NCI-H1105 (cell line): ENCODE results near the gene FYB1.

ENCODE experiments used
- DNase-seq: peaks from one replicate; lab custom pipeline; 2025; lab: John Stamatoyannopoulos, UW

Gene FYB1

DNA sequence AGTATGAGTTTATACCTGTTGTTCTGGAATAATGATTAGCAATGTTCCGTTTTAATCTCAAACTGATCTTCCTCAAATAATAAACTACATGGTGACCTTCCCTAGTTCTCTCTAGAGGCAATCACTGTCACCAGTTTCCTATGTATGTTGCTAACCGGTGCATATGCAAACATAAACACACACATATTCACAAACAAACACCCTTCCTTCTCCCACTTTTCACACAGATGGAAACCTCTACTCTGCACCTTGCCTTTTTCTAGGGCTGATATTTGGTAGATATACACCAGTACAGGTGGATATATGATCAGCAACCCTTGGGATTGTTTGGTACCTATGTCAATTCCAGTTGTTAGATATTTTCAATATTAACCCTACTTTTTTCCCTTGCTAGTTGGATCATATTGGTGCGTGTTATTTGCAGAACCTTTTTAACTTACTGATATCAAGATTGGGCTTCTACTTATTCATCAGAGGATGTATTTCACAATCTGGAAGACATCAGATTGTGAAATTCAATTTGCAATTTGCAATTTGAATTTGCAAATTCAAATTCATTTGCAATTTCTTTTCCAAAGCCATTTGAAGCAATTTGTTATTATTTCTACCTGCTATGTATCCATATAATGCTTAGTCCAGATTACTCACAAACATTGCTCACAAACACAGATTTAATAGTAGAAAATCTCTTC, 12.6 kb downstream of the FYB1 start:
- no peak for DNase-seq

DNA sequence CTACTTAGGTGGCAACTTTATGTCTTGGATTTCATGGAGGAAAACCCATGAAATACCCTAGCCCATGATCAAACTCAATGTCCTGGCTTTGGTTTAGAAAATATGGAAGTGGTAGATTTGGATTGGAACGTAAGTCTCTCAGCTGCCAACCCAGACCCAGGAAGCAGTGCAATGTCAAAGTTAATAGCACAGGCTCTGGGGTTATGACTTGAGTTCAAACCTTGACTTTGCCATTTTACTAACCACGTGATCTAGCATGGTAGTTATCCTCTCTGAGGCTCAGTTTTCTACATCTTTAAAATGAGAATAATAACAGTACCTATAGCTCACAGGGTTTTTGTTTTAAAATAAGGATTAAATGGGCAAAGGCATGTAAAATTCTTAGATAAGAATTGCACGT, 13.8 kb downstream of the FYB1 start:
- no peak for DNase-seq

DNA sequence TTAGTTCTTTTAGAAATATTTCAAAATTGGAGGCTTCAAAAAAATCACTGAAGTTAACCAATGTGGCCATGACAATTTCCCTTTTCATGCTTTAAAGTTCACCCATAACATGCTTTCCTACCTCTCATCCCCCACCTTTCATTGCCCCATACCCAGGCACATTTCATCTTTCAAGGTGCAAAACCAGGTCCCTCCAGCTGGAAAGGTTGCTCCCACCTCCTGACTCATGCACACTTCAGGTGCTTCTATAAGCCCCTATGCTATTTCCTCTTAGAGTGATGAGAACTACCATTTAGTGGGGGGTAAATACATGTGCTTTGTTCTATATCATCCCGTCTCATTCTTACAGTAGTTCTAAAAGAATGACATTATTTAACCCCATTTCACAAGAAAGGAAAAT, 15.4 kb downstream of the FYB1 start:
- DNase-seq: no peak

DNA sequence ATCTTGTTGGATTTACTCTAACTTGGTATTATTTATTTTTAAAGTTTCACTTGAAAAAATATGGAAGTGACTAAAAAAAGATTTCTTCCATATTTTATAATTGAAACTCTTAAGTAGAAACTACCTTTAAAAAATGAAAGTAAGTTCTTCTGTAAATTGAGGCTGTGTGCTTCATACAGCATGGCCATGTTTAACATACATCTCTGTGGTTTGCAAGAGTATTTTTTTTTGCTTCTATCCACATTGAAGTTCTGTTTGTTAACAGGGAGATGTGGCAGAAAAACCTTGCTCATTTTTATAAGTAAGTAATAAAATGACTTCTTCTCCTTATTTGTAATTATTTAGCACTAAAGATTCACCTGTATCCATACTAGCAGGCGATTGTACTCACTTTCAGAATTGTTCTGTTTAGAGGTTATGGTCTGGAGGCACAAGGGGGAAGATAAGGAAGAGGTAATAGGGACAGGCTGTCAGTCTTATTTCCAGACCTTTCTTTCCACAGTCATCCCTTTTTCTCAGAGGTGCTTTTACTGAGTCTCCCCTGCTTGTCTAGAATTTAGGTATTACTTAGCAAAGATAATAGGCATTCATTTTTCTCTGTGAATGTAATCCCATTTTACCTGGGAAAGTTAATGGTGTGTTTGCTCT, 16.0 kb downstream of the FYB1 start:
- no peak for DNase-seq

DNA sequence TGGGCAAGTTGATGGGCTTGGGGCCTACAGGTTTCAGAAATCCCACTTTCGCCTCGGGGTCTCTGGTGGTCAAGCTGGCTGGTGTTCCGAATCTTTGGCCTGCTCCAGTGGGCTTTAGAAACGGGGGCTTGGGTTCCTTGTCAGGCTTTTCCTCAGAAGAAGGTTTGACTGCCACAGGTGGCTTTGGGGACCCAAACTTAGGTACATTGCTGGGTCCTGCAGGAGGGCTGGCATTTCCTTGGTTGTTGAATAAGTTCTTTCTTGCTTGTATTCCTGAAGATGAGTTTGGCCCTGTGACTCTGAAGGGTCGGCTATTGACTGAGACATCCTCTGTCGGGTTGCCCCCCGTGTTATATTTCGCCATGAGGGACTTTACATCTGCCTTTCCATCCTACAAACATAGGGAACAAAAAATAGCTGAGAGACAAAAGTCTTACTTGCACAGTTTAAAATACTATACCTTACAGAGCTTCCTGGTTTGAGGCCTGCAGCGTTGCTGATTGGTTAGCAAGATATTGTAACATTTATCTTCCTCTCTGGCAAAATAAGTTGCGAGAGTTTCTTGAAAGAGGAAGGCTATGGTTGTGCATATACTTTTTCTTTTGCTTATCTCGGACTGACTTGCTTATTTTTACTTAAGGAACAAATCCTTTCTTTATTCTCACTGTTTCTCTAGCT, 16.6 kb downstream of the FYB1 start:
- no peak for DNase-seq

GRCh38 chr5:39201781-39202596, 17.4 kb downstream of the FYB1 start:
- DNase-seq: no peak

DNA sequence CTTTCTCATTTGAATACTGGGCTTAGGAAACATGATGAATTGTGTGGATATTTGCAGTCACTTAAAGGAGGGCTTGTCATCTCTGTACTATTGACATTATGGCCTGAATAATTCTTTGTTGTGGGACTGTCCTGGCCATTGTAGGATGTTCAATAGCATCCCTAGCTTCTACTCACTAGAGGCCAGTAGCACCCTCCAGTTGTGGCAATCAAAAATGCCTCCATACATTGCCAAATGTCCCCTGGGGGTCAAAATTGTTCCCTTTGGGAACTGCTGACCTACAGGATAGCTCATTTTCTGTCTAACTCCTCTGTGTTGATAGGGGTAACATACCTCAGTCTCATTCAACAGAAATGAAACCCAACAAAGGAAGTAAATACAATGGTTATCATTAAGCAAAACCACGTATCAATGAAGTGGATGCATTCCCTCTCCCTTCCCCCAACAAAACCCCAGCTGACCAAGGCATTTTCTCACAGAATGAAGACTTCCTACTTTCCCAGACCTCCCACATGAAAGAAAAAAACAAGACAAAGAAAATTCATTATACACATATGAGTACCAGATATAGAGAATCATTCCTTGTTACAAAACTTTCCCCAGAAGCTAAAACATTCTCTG, 18.1 kb downstream of the FYB1 start:
- no peak for DNase-seq

DNA sequence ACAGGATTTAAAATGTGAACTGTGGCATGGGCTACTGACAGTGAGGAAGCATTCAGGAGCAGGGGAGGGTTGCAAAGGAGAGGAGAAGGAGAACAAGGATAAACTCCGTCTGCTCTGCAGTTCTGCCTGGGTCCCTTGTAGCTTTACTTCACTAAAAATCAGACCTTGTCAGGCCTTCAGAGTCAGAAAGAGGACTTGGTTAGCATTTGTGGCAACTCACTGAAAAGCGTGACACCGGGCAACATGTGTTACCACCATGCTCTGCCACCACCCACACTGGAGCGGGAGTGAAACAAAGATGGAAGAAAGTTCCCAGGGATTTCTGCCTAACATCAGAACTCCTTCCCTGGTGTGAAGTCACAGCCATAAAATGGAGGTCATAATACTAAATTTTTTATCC, 19.3 kb downstream of the FYB1 start:
- no peak for DNase-seq

GRCh38 chr5:39199335-39199734, 20.0 kb downstream of the FYB1 start:
- DNase-seq: no peak

DNA sequence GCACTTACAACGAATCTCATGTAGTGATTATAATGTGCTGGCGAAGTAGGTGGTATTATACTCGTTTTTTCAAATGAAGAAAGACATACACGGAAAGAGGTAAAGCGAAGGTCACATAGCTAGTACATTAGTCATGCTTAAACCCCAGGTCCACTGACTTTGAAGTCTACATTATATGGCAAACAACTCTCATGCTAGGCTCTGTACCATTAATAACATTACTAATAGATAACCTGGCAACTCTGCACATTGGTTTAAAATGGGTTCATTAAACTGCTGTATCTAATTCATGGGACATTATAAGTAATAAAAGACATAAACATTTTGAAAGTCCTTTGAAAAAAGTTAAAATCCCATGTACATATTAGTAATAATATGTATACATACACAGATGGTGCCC, 21.2 kb downstream of the FYB1 start:
- no peak for DNase-seq

- no peak for DNase-seq
These were observed 21.8 kb downstream of the FYB1 start for GRCh38 chr5:39197556-39197955.

- DNase-seq: no peak
These were observed 24.1 kb downstream of the FYB1 start for GRCh38 chr5:39195198-39195826.

- no peak for DNase-seq
These were observed 24.8 kb downstream of the FYB1 start for GRCh38 chr5:39194466-39195136.

DNA sequence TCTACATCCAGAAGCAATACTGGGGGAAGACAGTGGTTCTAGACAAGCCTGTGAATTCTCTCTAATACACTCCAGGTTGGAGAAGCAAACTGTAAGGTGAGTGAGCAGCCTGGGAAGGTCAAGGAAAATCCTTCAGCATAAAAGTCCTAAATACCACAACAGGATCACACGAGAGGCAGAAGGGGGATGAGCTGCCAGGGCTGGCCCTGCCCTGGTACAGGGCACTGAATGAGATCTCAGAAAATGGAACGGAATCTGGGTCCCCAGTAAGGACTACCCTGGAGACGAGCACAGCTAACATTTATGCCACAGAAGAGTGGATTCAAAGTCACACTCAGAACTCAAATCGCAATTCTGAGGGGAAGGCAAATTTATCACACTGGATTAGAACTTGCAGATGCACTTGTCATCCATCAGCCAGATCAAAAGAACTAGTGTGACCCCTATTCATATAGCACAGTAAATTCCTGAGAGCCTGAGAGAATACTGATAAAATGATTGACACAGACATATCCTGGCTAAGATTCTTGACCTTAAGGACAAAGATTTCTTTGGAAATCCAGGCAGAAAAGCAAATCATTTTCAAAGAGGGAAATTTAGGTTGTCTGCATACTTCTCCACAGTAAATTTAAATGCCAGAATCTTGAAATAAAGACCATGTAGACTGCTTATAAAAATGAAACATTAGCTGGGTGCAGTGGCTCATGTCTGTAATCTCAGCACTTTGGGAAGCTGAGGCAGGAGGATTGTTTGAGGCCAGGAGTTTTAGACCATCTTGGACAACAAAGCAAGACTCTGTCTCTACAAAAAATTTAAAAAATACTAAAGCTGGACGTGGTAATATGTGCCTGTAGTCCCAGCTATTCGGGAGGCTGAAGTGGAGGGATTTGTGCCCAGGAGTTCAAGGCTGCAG, 25.6 kb downstream of the FYB1 start:
- DNase-seq: no peak

DNA sequence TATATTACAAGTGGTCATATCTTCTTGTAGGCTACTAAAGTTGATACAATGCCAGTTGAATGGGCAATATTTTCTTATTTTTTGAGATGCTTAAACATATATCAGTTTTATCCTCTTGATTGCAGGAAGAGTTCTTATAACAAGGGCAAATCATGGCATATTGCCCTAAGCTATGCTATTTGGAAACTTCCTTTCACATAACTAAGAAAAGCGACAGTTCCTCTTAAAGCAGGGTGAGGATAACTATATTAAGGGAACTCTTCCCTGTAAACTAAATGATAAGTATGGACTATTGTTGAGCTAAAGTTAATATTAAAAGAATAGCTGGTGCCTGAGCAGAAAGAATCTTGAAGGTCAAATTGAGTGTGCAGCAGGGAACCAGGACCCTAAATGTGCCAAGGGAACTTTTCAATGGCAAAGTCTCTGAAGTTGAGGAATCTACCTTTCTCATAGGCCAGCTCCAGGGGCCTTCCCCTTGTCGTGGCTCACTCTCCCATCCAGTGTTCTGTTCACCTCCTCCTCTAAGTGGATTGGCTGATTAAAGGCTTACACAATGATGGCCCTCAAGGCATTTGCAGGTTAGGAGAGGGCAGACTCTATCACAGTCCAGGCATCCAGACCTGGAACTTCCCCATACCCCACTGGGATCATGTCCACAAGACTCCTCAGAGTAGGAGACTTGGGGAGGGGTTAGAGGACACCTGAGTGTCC, 26.8 kb downstream of the FYB1 start:
- DNase-seq: no peak

DNA sequence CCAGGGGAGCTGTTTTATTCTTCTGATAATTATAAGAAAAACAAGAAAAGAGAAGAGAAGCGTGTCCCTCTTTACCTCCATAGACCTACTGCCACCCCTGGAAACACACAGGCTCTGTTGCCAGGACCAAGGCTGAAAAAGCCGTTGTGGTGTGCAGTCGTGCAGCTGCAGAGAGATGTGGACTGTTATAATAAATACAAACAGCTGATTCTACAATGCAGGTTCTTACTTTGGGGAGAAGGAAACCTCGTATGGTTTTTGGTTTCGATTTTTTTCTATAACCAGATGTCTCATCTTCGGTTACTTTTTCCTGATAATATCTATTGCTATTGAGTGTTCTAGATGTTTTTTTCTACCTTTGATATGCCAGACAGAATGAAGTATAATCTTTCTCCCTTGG, 28.1 kb downstream of the FYB1 start:
- no peak for DNase-seq

DNA sequence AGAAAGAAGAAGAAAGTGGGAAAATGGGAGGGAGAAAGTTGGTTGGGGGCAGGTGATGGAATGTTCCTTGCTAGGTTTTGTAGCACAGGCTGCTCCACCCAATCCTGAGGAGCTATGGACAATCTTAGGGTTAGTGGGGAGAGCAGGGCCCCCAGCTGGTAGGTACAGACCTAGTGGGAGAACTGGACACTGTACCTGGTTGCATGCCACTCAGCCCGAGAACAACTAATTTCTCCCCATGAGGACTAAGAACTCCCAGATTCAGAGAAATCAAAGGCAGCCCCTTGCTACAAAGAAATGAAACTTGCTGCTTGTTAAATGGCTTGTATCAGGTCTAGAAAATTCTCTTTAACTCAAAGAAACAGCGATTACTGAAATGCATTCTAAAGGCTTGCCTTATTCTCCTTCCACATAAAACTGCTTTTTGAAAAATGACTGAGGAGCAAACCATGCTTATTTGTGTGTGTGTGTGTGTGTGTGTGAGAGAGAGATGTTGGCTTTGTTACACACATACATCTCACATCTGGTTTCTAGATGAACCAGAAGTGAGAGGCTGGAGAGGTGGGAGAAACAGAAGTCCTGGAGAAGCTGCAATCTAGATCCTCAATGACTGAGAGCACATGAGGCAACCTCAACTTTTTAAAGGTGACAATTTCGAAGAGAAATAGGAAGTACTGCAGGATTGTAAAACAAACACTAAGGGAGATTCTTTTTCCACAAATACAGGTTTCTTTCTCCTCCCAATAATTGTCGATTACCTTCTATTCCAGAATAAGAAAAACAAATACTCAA, 28.9 kb downstream of the FYB1 start:
- no peak for DNase-seq

GRCh38 chr5:39189292-39189955, 29.9 kb downstream of the FYB1 start:
- no peak for DNase-seq
